CD14-positive monocyte (primary cell): ENCODE measurements around the gene MPHOSPH6. TPM values are rescaled to one million over a fixed set of nuclear protein-coding genes. Genes with fewer than 3 reads are reported as not detected.
A peak's percentile ranks its signal among the peaks of the same experiment; 100 is the strongest.

Experiments used
- DNase-seq, 3 donors: peaks; one replicate each; pipeline ENCODE4 v3.0.0-alpha.2; 2011 to 2022
- H2AFZ ChIP-seq: 2 replicates; pipeline ENCODE4 v1.6.0; 2012; ENCODE audit warnings: mild to moderate bottlenecking, low read depth, low read length, inconsistent platforms; ENCODE audit not compliant: insufficient read depth, poor library complexity, severe bottlenecking
- H3K27ac ChIP-seq, 2 donors: 1 replicate in 1 of 2; 2 replicates in 1 of 2; pipeline ENCODE4 v1.5.1; 2012 to 2013; ENCODE audit warnings: low read length in 2 of 2, control low read depth in 1 of 2, inconsistent platforms in 1 of 2, low read depth in 1 of 2, mild to moderate bottlenecking in 1 of 2
- H3K27me3 ChIP-seq, 2 donors: one replicate each; pipeline versions ENCODE4 v1.6.0 to v1.6.1; 2011 to 2013; ENCODE audit warnings: low read length in 2 of 2; ENCODE audit not compliant: control insufficient read depth in 2 of 2, insufficient read depth in 2 of 2
- H3K36me3 ChIP-seq, 2 donors: replicated peaks in 1 of 2; 1 replicate in 1 of 2; 2 replicates in 1 of 2; pipeline versions ENCODE4 v1.5.1 to v1.6.1; 2012 to 2013; ENCODE audit warnings: low read length in 2 of 2, control low read depth in 1 of 2, inconsistent platforms in 1 of 2, mild to moderate bottlenecking in 1 of 2; ENCODE audit not compliant: insufficient read depth in 2 of 2, control insufficient read depth in 1 of 2
- H3K4me1 ChIP-seq, 2 donors: 1 replicate in 1 of 2; 2 replicates in 1 of 2; pipeline versions ENCODE4 v1.5.1 to v1.6.1; 2012 to 2013; ENCODE audit warnings: low read length in 2 of 2, control low read depth in 1 of 2, inconsistent platforms in 1 of 2, mild to moderate bottlenecking in 1 of 2, moderate library complexity in 1 of 2; ENCODE audit not compliant: insufficient read depth in 2 of 2, control insufficient read depth in 1 of 2
- H3K4me2 ChIP-seq: replicated peaks from 2 replicates; pipeline ENCODE3; 2012; ENCODE audit warnings: low read length, moderate library complexity, mild to moderate bottlenecking; ENCODE audit not compliant: poor library complexity, severe bottlenecking; ENCODE audit errors: extremely low read depth
- H3K4me3 ChIP-seq, 3 experiments: fragments of 200-600 bp in 1 of 3; sonication (generic) in 1 of 3; replicated peaks in 1 of 3; 1 replicate in 2 of 3; 2 replicates in 1 of 3; pipeline ENCODE4 v1.5.1; 2011 to 2013; ENCODE audit warnings: low read length in 3 of 3, mild to moderate bottlenecking in 3 of 3, control low read depth in 2 of 3, low read depth in 2 of 3, inconsistent platforms in 1 of 3, moderate library complexity in 1 of 3
- H3K79me2 ChIP-seq: 2 replicates; pipeline ENCODE4 v1.6.0; 2012; ENCODE audit warnings: mild to moderate bottlenecking, control low read depth, inconsistent platforms, low read length, moderate library complexity; ENCODE audit not compliant: insufficient read depth
- H3K9ac ChIP-seq: 2 replicates; pipeline ENCODE4 v1.6.0; 2017; ENCODE audit warnings: low read length, mild to moderate bottlenecking; ENCODE audit not compliant: insufficient read depth, poor library complexity, severe bottlenecking
- H3K9me3 ChIP-seq, 2 donors: replicated peaks in 1 of 2; 1 replicate in 1 of 2; 2 replicates in 1 of 2; pipeline versions ENCODE4 v1.5.1 to v1.6.1; 2012 to 2013; ENCODE audit warnings: low read length in 2 of 2, control low read depth in 1 of 2; ENCODE audit not compliant: control insufficient read depth in 1 of 2, insufficient read depth in 1 of 2
- H4K20me1 ChIP-seq: 2 replicates; pipeline ENCODE4 v1.6.0; 2012; ENCODE audit warnings: mild to moderate bottlenecking, low read length, control low read depth, moderate library complexity; ENCODE audit not compliant: insufficient read depth
- H3K27ac Mint-ChIP-seq, 7 donors: one replicate each; pipeline ENCODE4 v1.8.0; 2020; ENCODE audit warnings: mild to moderate bottlenecking in 7 of 7, mixed read lengths in 7 of 7, moderate library complexity in 6 of 7, inconsistent platforms in 2 of 7
- H3K27me3 Mint-ChIP-seq, 3 donors: one replicate each; pipeline ENCODE4 v1.8.0; 2021 to 2022; ENCODE audit warnings: low read depth in 3 of 3, mild to moderate bottlenecking in 3 of 3, mixed read lengths in 3 of 3, moderate library complexity in 3 of 3, inconsistent platforms in 1 of 3
- H3K36me3 Mint-ChIP-seq, 2 donors: one replicate each; pipeline ENCODE4 v1.8.0; 2020; ENCODE audit warnings: mixed read lengths in 2 of 2, inconsistent platforms in 1 of 2, mild to moderate bottlenecking in 1 of 2
- H3K4me1 Mint-ChIP-seq: one replicate; pipeline ENCODE4 v1.8.0; 2020; ENCODE audit warnings: mild to moderate bottlenecking, mixed read lengths
- H3K4me3 Mint-ChIP-seq, 2 donors: one replicate each; pipeline ENCODE4 v1.8.0; 2020; ENCODE audit warnings: mild to moderate bottlenecking in 2 of 2, mixed read lengths in 2 of 2, moderate library complexity in 1 of 2
- H3K9me3 Mint-ChIP-seq, 7 donors: one replicate each; pipeline ENCODE4 v1.8.0; 2020 to 2022; ENCODE audit warnings: mixed read lengths in 7 of 7, mild to moderate bottlenecking in 6 of 7, moderate library complexity in 6 of 7, inconsistent platforms in 2 of 7
- CTCF ChIP-seq: fragments of 200-600 bp; IDR thresholded peaks from one replicate; pipeline ENCODE4 v1.8.0; 2022; ENCODE audit warnings: antibody characterized with exemption, mild to moderate bottlenecking
- WGBS: methylation state at CpG from one replicate; pipeline ENCODE4 v1.1.5; 2013; ENCODE audit warnings: missing lambda C conversion rate; ENCODE audit not compliant: insufficient coverage; 5-methylcytosine and 5-hydroxymethylcytosine counted together
- intact Hi-C, 2 donors: fragments of 100-400 bp; cut with micrococcal nuclease; formaldehyde crosslinking; loops; one replicate each; pipeline versions ENCODE4 v1.15.0 to v1.15.1; 2023
- polyA plus RNA-seq, 3 donors: library from polyadenylated mRNA; depleted of rRNA in 1 of 3; unstranded in 2 of 3; stranded (reverse) in 1 of 3; fragments of 300-500 nt in 2 of 3; fragments of >200 nt in 1 of 3; fragmentation: Illumina TruSeq in 2 of 3; gene quantifications; 1 replicate in 2 of 3; 2 replicates in 1 of 3; pipeline ENCODE4 v1.2.3, GENCODE V29; 2012 to 2021

MPHOSPH6 gene
- polyA plus RNA-seq, 3 donors, result 8.6 to 37.6 (median 20.2) TPM

GRCh38 chr16:82160226-82160625 is 9.8 kb downstream of the MPHOSPH6 start:
- Histone ChIP-seq H3K36me3 (peaks cover 42 to 68% of the 10 kb centered on the region in 2 donors), H3K4me2 (no peak overlapping the region), H3K27me3 (no peaks in the 10 kb centered on the region), H2AFZ (no peak overlapping the region), H3K27ac (peak overlapping the region in 1 of 2 donors; percentile 12), H3K9ac (no peak overlapping the region), H3K4me1 (peaks cover 4 to 6% of the 10 kb centered on the region in 2 donors), H3K79me2 (peaks cover under 1% of the 10 kb centered on the region), H3K4me3 (no peak overlapping the region), H3K9me3 (no peaks in the 10 kb centered on the region), H4K20me1 (no peaks in the 10 kb centered on the region)
- 74% methylated on average over 5 of the region's 6 CpGs for WGBS
- H3K36me3 Mint-ChIP-seq, result peaks cover 59 to 83% of the 10 kb centered on the region in 2 donors
- TF ChIP-seq CTCF, result no peak
- H3K27me3 Mint-ChIP-seq, result no peaks in the 10 kb centered on the region
- H3K4me3 Mint-ChIP-seq, result no peak overlapping the region
- H3K27ac Mint-ChIP-seq, result peak overlapping the region in 2 of 7 donors; percentile 14 to 22
- H3K9me3 Mint-ChIP-seq, result peaks cover 0 to 3% (median 0%) of the 10 kb centered on the region in 7 donors
- intact Hi-C loops, result no loop called here
- no peak for DNase-seq
- peaks cover 8% of the 10 kb centered on the region for H3K4me1 Mint-ChIP-seq

GRCh38 chr16:82157836-82158235 is 12.2 kb downstream of the MPHOSPH6 start:
- no peaks in the 10 kb centered on the region for H3K9me3 ChIP-seq
- no peak for TF ChIP-seq CTCF
- Mint-ChIP-seq H3K4me1 (peaks cover 8% of the 10 kb centered on the region), H3K27me3 (peaks cover 0 to 3% (median 0%) of the 10 kb centered on the region in 3 donors), H3K36me3 (peaks cover 58 to 78% of the 10 kb centered on the region in 2 donors), H3K27ac (peak overlapping the region in 6 of 7 donors; percentile 23 to 90 (median 64)), H3K9me3 (peaks cover 0 to 3% (median 0%) of the 10 kb centered on the region in 7 donors), H3K4me3 (no peak overlapping the region)
- 88% methylated on average over 2 of the region's 5 CpGs for WGBS
- H3K27ac ChIP-seq, result peak overlapping the region in 1 of 2 donors; percentile 39
- no peak for DNase-seq
- H3K4me1 ChIP-seq, result peaks cover 4 to 6% of the 10 kb centered on the region in 2 donors
- no peak overlapping the region for H3K4me3 ChIP-seq
- H3K27me3 ChIP-seq, result no peaks in the 10 kb centered on the region
- H2AFZ ChIP-seq, result no peak overlapping the region
- H3K9ac ChIP-seq, result no peak overlapping the region
- H3K79me2 ChIP-seq, result no peaks in the 10 kb centered on the region
- no peak overlapping the region for H3K4me2 ChIP-seq
- H4K20me1 ChIP-seq, result no peaks in the 10 kb centered on the region
- H3K36me3 ChIP-seq, result peaks cover 36 to 66% of the 10 kb centered on the region in 2 donors
- intact Hi-C loops, result loop anchor here in 1 of 2 donors (5.0 kb wide), 1 partner anchor 44 kb away; no protein-coding TSS in a partner anchor
